OCI-LY7 (cell line): ENCODE data around the gene DFFB. TPM values are rescaled to one million over a fixed set of nuclear protein-coding genes. Genes with fewer than 3 reads are reported as not detected.
A peak's percentile ranks its signal among the peaks of the same experiment; 100 is the strongest.
"Not testable (repeated sequence)": the region's sequence is repeated elsewhere in the genome, so short reads cannot be mapped to it uniquely, and the experiment has no call there.

Experiments
- BruUV-seq: library from RNA; stranded (reverse); fragments of 400-500 nt; replicated peaks from 2 replicates; lab custom pipeline; 2021; lab: Mats Ljungman, UMichigan
- CTCF ChIA-PET: fragments of 300-600 bp; sonication (Branson Sonifier 250); formaldehyde crosslinking; loops from one replicate; lab custom pipeline; 2022; ENCODE audit warnings: antibody characterized with exemption; ENCODE audit not compliant: unreplicated experiment; lab: Charles Lee
- POLR2A ChIA-PET: fragments of 300-600 bp; sonication (Branson Sonifier 250); formaldehyde crosslinking; loops from one replicate; lab custom pipeline; 2022; ENCODE audit warnings: antibody characterized with exemption; lab: Charles Lee
- DNase-seq: peaks from one replicate; pipeline ENCODE4 v3.0.0-alpha.2; 2015; ENCODE audit warnings: low spot score
- H2AFZ ChIP-seq: fragments of 200-600 bp; sonication (generic), shearing (Covaris generic); 2 replicates; pipeline ENCODE4 v1.6.1; 2014; ENCODE audit warnings: mild to moderate bottlenecking, antibody characterized with exemption, low read length, moderate library complexity
- H3K27ac ChIP-seq: fragments of 200-600 bp; sonication (generic); 2 replicates; pipeline ENCODE4 v1.5.1; 2014; ENCODE audit warnings: mixed run types, low read depth, mild to moderate bottlenecking, moderate library complexity, low read length, inconsistent platforms; ENCODE audit not compliant: poor library complexity, severe bottlenecking
- H3K36me3 ChIP-seq: fragments of 200-600 bp; sonication (generic); 2 replicates; pipeline ENCODE4 v1.6.1; 2014; ENCODE audit warnings: mild to moderate bottlenecking, antibody characterized with exemption, low read length, moderate library complexity, mixed read lengths; ENCODE audit not compliant: insufficient read depth
- H3K4me1 ChIP-seq: fragments of 200-600 bp; sonication (generic); 2 replicates; pipeline ENCODE4 v1.5.1; 2014; ENCODE audit warnings: mild to moderate bottlenecking, low read length; ENCODE audit not compliant: insufficient read depth, poor library complexity, severe bottlenecking
- H3K4me2 ChIP-seq: fragments of 200-600 bp; sonication (generic); 2 replicates; pipeline ENCODE4 v1.6.1; 2014; ENCODE audit warnings: mild to moderate bottlenecking, low read length
- H3K4me3 ChIP-seq: fragments of 200-600 bp; sonication (generic); 2 replicates; pipeline ENCODE4 v1.5.1; 2014; ENCODE audit warnings: mild to moderate bottlenecking, low read depth, low read length; ENCODE audit not compliant: poor library complexity, severe bottlenecking
- H3K79me2 ChIP-seq: fragments of 200-600 bp; sonication (generic); 2 replicates; pipeline ENCODE4 v1.6.1; 2016; ENCODE audit warnings: low read depth, mild to moderate bottlenecking, low read length, moderate library complexity, mixed read lengths; ENCODE audit not compliant: insufficient read depth
- H3K9me2 ChIP-seq: fragments of 200-600 bp; sonication (generic); 2 replicates; pipeline ENCODE4 v1.6.1; 2016; ENCODE audit warnings: mild to moderate bottlenecking, low read length, mixed read lengths; ENCODE audit not compliant: insufficient read depth
- H3K9me3 ChIP-seq: fragments of 200-600 bp; sonication (generic); 2 replicates; pipeline ENCODE4 v1.6.1; 2014; ENCODE audit warnings: mild to moderate bottlenecking, mixed run types, low read length, mixed read lengths
- H4K20me1 ChIP-seq: fragments of 200-600 bp; sonication (generic); 2 replicates; pipeline ENCODE4 v1.6.1; 2014; ENCODE audit warnings: mild to moderate bottlenecking, antibody characterized with exemption, low read length, moderate library complexity, mixed read lengths; ENCODE audit not compliant: insufficient read depth
- EZH2phosphoT487 ChIP-seq: fragments of 200-600 bp; sonication (generic); IDR thresholded peaks from 2 replicates; pipeline ENCODE4 v1.6.1; 2018; ENCODE audit warnings: low read depth, borderline replicate concordance, mild to moderate bottlenecking, mixed run types, antibody characterized with exemption, low read length, moderate library complexity, mixed read lengths
- intact Hi-C: fragments of 100-400 bp; cut with micrococcal nuclease; formaldehyde crosslinking; loops from one replicate; pipeline ENCODE4 v1.10.0; 2022; ENCODE audit not compliant: unreplicated experiment
- total RNA-seq, 2 experiments: library from RNA; depleted of rRNA in 1 of 2; stranded (reverse); fragments of >200 nt in 1 of 2; shearing (Covaris generic) in 1 of 2; gene quantifications; 2 replicates each; pipeline ENCODE4 v1.2.3, GENCODE V29; 2014 to 2022
- TF ChIP-seq, protein P1 (sequence below): fragments of 200-600 bp; sonication (generic); conservative IDR thresholded peaks from 2 replicates; pipeline ENCODE4 v1.5.1; 2014; ENCODE audit warnings: mild to moderate bottlenecking, antibody characterized with exemption, low read length, moderate library complexity, mixed read lengths

Gene DFFB
- total RNA-seq, 2 experiments from 2014 or later, result 15.2 to 17.9 TPM

DNA sequence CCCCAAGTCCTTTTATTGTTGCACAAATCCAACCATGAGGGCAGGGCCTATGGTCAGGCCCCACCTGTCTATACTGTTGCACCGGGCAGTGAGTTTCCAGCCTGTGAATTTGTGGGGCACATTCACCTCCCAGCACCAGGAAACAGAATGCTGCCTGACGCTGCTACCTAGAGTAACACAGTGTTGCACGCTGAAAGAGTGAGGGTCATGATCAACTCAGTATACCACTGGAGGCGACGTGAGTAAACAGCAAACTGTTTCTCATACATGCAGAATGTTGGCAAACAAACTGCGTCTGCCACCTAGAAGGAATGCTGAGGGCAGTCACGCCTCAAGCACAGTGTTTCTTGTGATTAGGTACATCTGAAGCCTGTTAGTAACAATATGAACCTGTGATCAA is 47.6 kb upstream of the DFFB start:
- peaks cover 8% of the 10 kb centered on the region; the same call in 1 of the 2 replicates for H3K36me3 ChIP-seq
- H4K20me1 ChIP-seq, result no peaks in the 10 kb centered on the region
- no peak overlapping the region for H3K4me2 ChIP-seq
- ChIA-PET POLR2A (no interaction called here), CTCF (no interaction called here)
- intact Hi-C loops, result no loop called here
- H3K9me3 ChIP-seq, result no peaks in the 10 kb centered on the region
- DNase-seq, result no peak
- H3K9me2 ChIP-seq, result no peaks in the 10 kb centered on the region
- no TSS peak for BruUV-seq
- no peaks in the 10 kb centered on the region for H3K79me2 ChIP-seq
- no peaks in the 10 kb centered on the region for H3K4me1 ChIP-seq
- H3K27ac ChIP-seq, result no peak overlapping the region
- TF ChIP-seq, protein P1, sequence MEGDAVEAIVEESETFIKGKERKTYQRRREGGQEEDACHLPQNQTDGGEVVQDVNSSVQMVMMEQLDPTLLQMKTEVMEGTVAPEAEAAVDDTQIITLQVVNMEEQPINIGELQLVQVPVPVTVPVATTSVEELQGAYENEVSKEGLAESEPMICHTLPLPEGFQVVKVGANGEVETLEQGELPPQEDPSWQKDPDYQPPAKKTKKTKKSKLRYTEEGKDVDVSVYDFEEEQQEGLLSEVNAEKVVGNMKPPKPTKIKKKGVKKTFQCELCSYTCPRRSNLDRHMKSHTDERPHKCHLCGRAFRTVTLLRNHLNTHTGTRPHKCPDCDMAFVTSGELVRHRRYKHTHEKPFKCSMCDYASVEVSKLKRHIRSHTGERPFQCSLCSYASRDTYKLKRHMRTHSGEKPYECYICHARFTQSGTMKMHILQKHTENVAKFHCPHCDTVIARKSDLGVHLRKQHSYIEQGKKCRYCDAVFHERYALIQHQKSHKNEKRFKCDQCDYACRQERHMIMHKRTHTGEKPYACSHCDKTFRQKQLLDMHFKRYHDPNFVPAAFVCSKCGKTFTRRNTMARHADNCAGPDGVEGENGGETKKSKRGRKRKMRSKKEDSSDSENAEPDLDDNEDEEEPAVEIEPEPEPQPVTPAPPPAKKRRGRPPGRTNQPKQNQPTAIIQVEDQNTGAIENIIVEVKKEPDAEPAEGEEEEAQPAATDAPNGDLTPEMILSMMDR, result no peak
- no peak for TF ChIP-seq EZH2phosphoT487
- no peak overlapping the region for H3K4me3 ChIP-seq
- H2AFZ ChIP-seq, result no peak overlapping the region

DNA sequence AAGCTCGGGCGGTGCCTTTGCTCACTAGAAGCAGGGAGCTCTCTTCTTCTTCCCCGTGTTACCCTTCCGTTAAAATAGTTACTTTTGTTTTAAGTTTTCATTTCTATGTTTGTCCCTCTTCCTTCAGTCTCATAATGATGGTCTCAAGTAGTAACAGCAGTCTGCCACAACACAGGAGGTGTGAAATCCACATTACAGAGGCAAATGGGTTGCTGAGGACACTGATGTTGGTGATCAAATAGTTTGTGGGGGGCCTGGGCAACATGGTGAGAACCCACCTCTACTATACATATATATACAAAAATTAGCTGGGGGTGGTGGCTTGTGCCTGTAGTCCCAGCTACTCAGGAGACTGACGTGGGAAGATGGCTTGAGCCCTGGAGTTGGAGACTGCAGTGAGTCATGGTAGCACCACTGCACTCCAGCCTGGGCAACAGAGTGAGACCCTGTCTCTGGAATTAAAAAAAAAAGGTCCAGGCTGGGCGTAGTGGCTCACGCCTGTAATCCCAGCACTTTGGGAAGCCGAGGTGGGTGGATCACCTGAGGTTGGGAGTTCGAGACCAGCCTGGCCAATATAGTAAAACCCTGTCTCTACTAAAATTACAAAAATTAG is 47.0 kb upstream of the DFFB start:
- CTCF ChIA-PET, H3K4me2 ChIP-seq, BruUV-seq, DNase-seq, H4K20me1 ChIP-seq, H3K9me3 ChIP-seq, POLR2A ChIA-PET, H2AFZ ChIP-seq, H3K27ac ChIP-seq, H3K4me3 ChIP-seq, H3K4me1 ChIP-seq, H3K9me2 ChIP-seq, intact Hi-C loops, H3K79me2 ChIP-seq: not testable (repeated sequence)
- peaks cover 11% of the 10 kb centered on the region; the same call in 1 of the 2 replicates for H3K36me3 ChIP-seq

GRCh38 chr1:3811595-3811911 is 45.7 kb upstream of the DFFB start:
- no peaks in the 10 kb centered on the region for H3K9me3 ChIP-seq
- intact Hi-C loops, result no loop called here
- no peak overlapping the region for H3K27ac ChIP-seq
- ChIA-PET POLR2A (no interaction called here), CTCF (no interaction called here)
- H3K9me2 ChIP-seq, result no peaks in the 10 kb centered on the region
- H3K79me2 ChIP-seq, result no peaks in the 10 kb centered on the region
- no peak overlapping the region for H3K4me2 ChIP-seq
- TF ChIP-seq EZH2phosphoT487, result no peak
- H3K4me1 ChIP-seq, result no peaks in the 10 kb centered on the region
- H4K20me1 ChIP-seq, result no peaks in the 10 kb centered on the region
- no TSS peak for BruUV-seq
- no peak for DNase-seq
- H3K36me3 ChIP-seq, result peaks cover 17% of the 10 kb centered on the region
- no peak overlapping the region for H3K4me3 ChIP-seq
- H2AFZ ChIP-seq, result no peak overlapping the region

- ChIA-PET POLR2A (no interaction called here), CTCF (no interaction called here)
- BruUV-seq, result TSS peak; percentile 58
Observed at GRCh38 chr1:3814065-3814464, 43.2 kb upstream of the DFFB start.

More at GRCh38 chr1:3814065-3814464, 43.2 kb upstream of the DFFB start:
- TF ChIP-seq, protein P1, result no peak
- TF ChIP-seq EZH2phosphoT487, result no peak
- H3K27ac ChIP-seq, result no peak overlapping the region
- intact Hi-C loops, result no loop called here
- no peaks in the 10 kb centered on the region for H4K20me1 ChIP-seq
- H3K36me3 ChIP-seq, result peaks cover 21% of the 10 kb centered on the region
- H3K4me2 ChIP-seq, result no peak overlapping the region
- no peaks in the 10 kb centered on the region for H3K9me3 ChIP-seq
- no peak overlapping the region for H2AFZ ChIP-seq
- no peaks in the 10 kb centered on the region for H3K9me2 ChIP-seq
- DNase-seq, result no peak
- H3K4me3 ChIP-seq, result no peak overlapping the region
- H3K79me2 ChIP-seq, result no peaks in the 10 kb centered on the region
- no peaks in the 10 kb centered on the region for H3K4me1 ChIP-seq
